Measurements from ENCODE around the gene EGLN3. TPM values are rescaled to one million over a fixed set of nuclear protein-coding genes. Genes with fewer than 3 reads are reported as not detected.

Gene EGLN3
- total RNA-seq, 1 donor from 2014 or later, result 14.2 TPM

DNA sequence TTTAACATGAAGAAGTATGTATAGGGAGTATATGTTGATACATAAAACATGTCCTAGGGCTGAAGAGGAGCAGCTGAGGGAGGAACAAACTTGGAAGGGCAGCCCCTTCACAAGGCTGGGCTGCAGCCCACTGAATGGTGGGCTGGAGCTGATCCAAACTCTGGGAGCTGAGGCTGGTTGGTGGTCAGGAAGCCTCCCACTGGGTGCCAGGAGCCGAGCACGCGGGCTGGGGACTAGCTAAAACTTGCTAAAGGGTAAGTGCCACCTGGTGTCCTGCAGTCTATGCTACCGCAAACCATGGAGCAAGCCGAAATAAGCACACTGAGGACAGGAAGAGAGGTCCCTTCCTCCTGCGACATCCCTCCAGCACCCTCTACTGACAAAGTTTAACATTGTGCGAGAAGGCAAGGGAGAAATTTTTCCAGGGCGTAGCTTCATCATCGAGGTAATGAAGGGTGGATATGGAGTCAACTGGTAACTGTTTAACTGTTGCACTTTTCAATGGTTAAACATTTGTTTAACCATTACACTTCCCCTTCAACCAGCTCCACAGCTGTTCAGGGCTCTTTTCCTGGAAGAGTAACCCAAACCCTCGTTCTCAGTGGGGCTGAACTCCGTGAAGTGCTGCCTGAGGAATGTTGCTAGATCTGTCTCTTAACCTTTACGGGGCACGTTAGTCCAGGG, 42.2 kb downstream of the EGLN3 start:
- Mint-ChIP-seq H3K27ac (ENCODE audit: unreplicated experiment) (no peak overlapping the region), H3K4me3 (ENCODE audit: unreplicated experiment) (no peak overlapping the region), H3K36me3 (ENCODE audit: low read depth, unreplicated experiment) (no peaks in the 10 kb centered on the region), H3K27me3 (ENCODE audit: unreplicated experiment) (no peaks in the 10 kb centered on the region), H3K4me1 (ENCODE audit: unreplicated experiment) (peaks cover 16% of the 10 kb centered on the region), H3K9me3 (ENCODE audit: unreplicated experiment) (no peaks in the 10 kb centered on the region)
- no peak for TF ChIP-seq CTCF (IDR thresholded peaks at IDR 0.05; ENCODE audit: unreplicated experiment)
- DNase-seq (ENCODE audit: low spot score), result no peak

- H3K36me3 Mint-ChIP-seq (ENCODE audit: low read depth, unreplicated experiment), result no peaks in the 10 kb centered on the region
- no peak for TF ChIP-seq CTCF (IDR thresholded peaks at IDR 0.05; ENCODE audit: unreplicated experiment)
- H3K9me3 Mint-ChIP-seq (ENCODE audit: unreplicated experiment), result no peaks in the 10 kb centered on the region
- H3K27me3 Mint-ChIP-seq (ENCODE audit: unreplicated experiment), result no peaks in the 10 kb centered on the region
- no peak for DNase-seq (ENCODE audit: low spot score)
- H3K4me3 Mint-ChIP-seq (ENCODE audit: unreplicated experiment), result no peak overlapping the region
- peak overlapping the region; percentile 61 for H3K27ac Mint-ChIP-seq (ENCODE audit: unreplicated experiment)
- H3K4me1 Mint-ChIP-seq (ENCODE audit: unreplicated experiment), result peaks cover 18% of the 10 kb centered on the region
Measured at GRCh38 chr14:33906968-33907367, 43.9 kb downstream of the EGLN3 start.

GRCh38 chr14:33904609-33905008, 46.3 kb downstream of the EGLN3 start:
- H3K9me3 Mint-ChIP-seq (ENCODE audit: unreplicated experiment), result no peaks in the 10 kb centered on the region
- H3K4me3 Mint-ChIP-seq (ENCODE audit: unreplicated experiment), result no peak overlapping the region
- no peak overlapping the region for H3K27ac Mint-ChIP-seq (ENCODE audit: unreplicated experiment)
- DNase-seq (ENCODE audit: low spot score), result no peak
- peaks cover 18% of the 10 kb centered on the region for H3K4me1 Mint-ChIP-seq (ENCODE audit: unreplicated experiment)
- H3K36me3 Mint-ChIP-seq (ENCODE audit: low read depth, unreplicated experiment), result no peaks in the 10 kb centered on the region
- no peak for TF ChIP-seq CTCF (IDR thresholded peaks at IDR 0.05; ENCODE audit: unreplicated experiment)
- no peaks in the 10 kb centered on the region for H3K27me3 Mint-ChIP-seq (ENCODE audit: unreplicated experiment)

DNA sequence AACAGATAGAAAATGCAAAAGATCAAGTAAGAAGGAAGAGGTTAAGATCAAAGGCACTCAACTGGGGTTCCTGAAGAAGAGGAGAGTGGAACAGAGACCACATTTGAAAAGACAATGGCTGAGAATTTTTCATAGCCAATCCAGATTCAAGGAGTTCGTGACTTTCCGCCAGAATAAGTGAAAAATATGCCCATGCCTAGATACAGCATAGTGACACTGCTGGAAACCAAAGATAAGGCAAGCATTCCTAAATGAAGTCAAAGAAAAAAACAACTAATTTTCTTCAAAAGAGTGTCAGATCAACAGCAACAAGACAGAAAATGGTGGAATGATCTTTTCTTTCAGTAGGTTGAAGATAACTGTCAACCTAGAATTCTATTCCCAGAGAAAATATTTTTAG, 47.5 kb downstream of the EGLN3 start:
- Mint-ChIP-seq H3K27me3 (ENCODE audit: unreplicated experiment) (no peaks in the 10 kb centered on the region), H3K36me3 (ENCODE audit: low read depth, unreplicated experiment) (no peaks in the 10 kb centered on the region), H3K4me3 (ENCODE audit: unreplicated experiment) (no peak overlapping the region), H3K4me1 (ENCODE audit: unreplicated experiment) (peaks cover 18% of the 10 kb centered on the region), H3K27ac (ENCODE audit: unreplicated experiment) (no peak overlapping the region), H3K9me3 (ENCODE audit: unreplicated experiment) (no peaks in the 10 kb centered on the region)
- DNase-seq (ENCODE audit: low spot score), result no peak
- TF ChIP-seq CTCF (IDR thresholded peaks at IDR 0.05; ENCODE audit: unreplicated experiment), result no peak

GRCh38 chr14:33902363-33902762, 48.5 kb downstream of the EGLN3 start:
- H3K9me3 Mint-ChIP-seq (ENCODE audit: unreplicated experiment), result no peaks in the 10 kb centered on the region
- no peaks in the 10 kb centered on the region for H3K36me3 Mint-ChIP-seq (ENCODE audit: low read depth, unreplicated experiment)
- DNase-seq (ENCODE audit: low spot score), result no peak
- no peak overlapping the region for H3K27ac Mint-ChIP-seq (ENCODE audit: unreplicated experiment)
- no peak overlapping the region for H3K4me3 Mint-ChIP-seq (ENCODE audit: unreplicated experiment)
- H3K4me1 Mint-ChIP-seq (ENCODE audit: unreplicated experiment), result peaks cover 10% of the 10 kb centered on the region
- no peak for TF ChIP-seq CTCF (IDR thresholded peaks at IDR 0.05; ENCODE audit: unreplicated experiment)
- H3K27me3 Mint-ChIP-seq (ENCODE audit: unreplicated experiment), result no peaks in the 10 kb centered on the region
